WTC11 (cell line): ENCODE data around the gene KIRREL3. TPM values are rescaled to one million over a fixed set of nuclear protein-coding genes. Genes with fewer than 3 reads are reported as not detected.

Experiments
- ATAC-seq: fragments of 200-7000 bp; cut with Tn5 transposase; 2 replicates; pipeline ENCODE4 v1.10.0; 2021; ENCODE audit warnings: mild to moderate bottlenecking, moderate library complexity
- CTCF ChIA-PET: fragments of 300-600 bp; sonication (Branson Sonifier 250); formaldehyde crosslinking; loops from one replicate; lab custom pipeline; 2021; ENCODE audit warnings: antibody characterized with exemption; lab: Charles Lee
- POLR2A ChIA-PET: fragments of 350-600 bp; sonication (Branson Sonifier 250); formaldehyde crosslinking; loops from one replicate; lab custom pipeline; 2021; ENCODE audit warnings: antibody characterized with exemption; lab: Charles Lee
- DNase-seq: peaks from one replicate; pipeline ENCODE4 v3.0.0; 2021; ENCODE audit warnings: low spot score
- H3K27ac Mint-ChIP-seq: 2 replicates; pipeline ENCODE4 v1.8.0; 2021; ENCODE audit warnings: mixed read lengths
- H3K27me3 Mint-ChIP-seq: 2 replicates; pipeline ENCODE4 v1.8.0; 2021; ENCODE audit warnings: low read depth, mild to moderate bottlenecking, moderate library complexity, mixed read lengths
- H3K36me3 Mint-ChIP-seq: 2 replicates; pipeline ENCODE4 v1.8.0; 2021; ENCODE audit warnings: mixed read lengths
- H3K4me1 Mint-ChIP-seq: 2 replicates; pipeline ENCODE4 v1.8.0; 2022; ENCODE audit warnings: mixed read lengths
- H3K4me3 Mint-ChIP-seq: 2 replicates; pipeline ENCODE4 v1.8.0; 2021; ENCODE audit warnings: mild to moderate bottlenecking, moderate library complexity, mixed read lengths
- H3K9me3 Mint-ChIP-seq: 2 replicates; pipeline ENCODE4 v1.8.0; 2021; ENCODE audit warnings: mixed read lengths
- ATF2 ChIP-seq: sonication (generic); formaldehyde crosslinking; IDR thresholded peaks from 2 replicates; pipeline ENCODE4 v1.8.1; 2022; ENCODE audit warnings: low read depth, missing genetic modification reagents, borderline replicate concordance
- ATF6 ChIP-seq: sonication (generic); formaldehyde crosslinking; IDR thresholded peaks from 2 replicates; pipeline ENCODE4 v1.8.1; 2023; ENCODE audit warnings: mild to moderate bottlenecking, missing genetic modification reagents
- CREM ChIP-seq: sonication (generic); formaldehyde crosslinking; IDR thresholded peaks from 2 replicates; pipeline ENCODE4 v1.8.1; 2022; ENCODE audit warnings: mild to moderate bottlenecking, missing genetic modification reagents, moderate library complexity
- E2F4 ChIP-seq: sonication (generic); formaldehyde crosslinking; IDR thresholded peaks from 2 replicates; pipeline ENCODE4 v1.8.1; 2022; ENCODE audit warnings: low read depth, mild to moderate bottlenecking, moderate library complexity, missing genetic modification reagents, borderline replicate concordance
- GRHL2 ChIP-seq: fragments of 250-450 bp; sonication (Bioruptor Pico); IDR thresholded peaks from 2 replicates; pipeline ENCODE4 v1.8.0; 2022; ENCODE audit warnings: mild to moderate bottlenecking, moderate library complexity; ENCODE audit not compliant: insufficient replicate concordance, severe bottlenecking
- JAZF1 ChIP-seq: fragments of 250-450 bp; sonication (Bioruptor Pico); IDR thresholded peaks from 2 replicates; pipeline ENCODE4 v1.9.0; 2021; ENCODE audit warnings: moderate library complexity, mild to moderate bottlenecking, inconsistent platforms
- MYBL2 ChIP-seq: sonication (generic); formaldehyde crosslinking; IDR thresholded peaks from 2 replicates; pipeline ENCODE4 v1.8.1; 2023; ENCODE audit warnings: mild to moderate bottlenecking, moderate library complexity, missing genetic modification reagents
- NR3C1 ChIP-seq: sonication (generic); formaldehyde crosslinking; conservative IDR thresholded peaks from 2 replicates; pipeline ENCODE4 v1.8.1; 2023; ENCODE audit warnings: low read depth, mild to moderate bottlenecking, missing genetic modification reagents
- PRRX2 ChIP-seq: fragments of 250-450 bp; sonication (Bioruptor Pico); IDR thresholded peaks from 2 replicates; pipeline ENCODE4 v1.8.0; 2021; ENCODE audit warnings: mild to moderate bottlenecking
- USF1 ChIP-seq: sonication (generic); formaldehyde crosslinking; IDR thresholded peaks from 2 replicates; pipeline ENCODE4 v1.8.0; 2022; ENCODE audit warnings: mild to moderate bottlenecking, missing genetic modification reagents
- ZBTB21 ChIP-seq: sonication (generic); formaldehyde crosslinking; IDR thresholded peaks from 2 replicates; pipeline ENCODE4 v1.8.1; 2023; ENCODE audit warnings: mild to moderate bottlenecking, missing genetic modification reagents, borderline replicate concordance
- ZBTB43 ChIP-seq: sonication (generic); formaldehyde crosslinking; IDR thresholded peaks from 2 replicates; pipeline ENCODE4 v1.8.1; 2023; ENCODE audit warnings: mild to moderate bottlenecking, missing genetic modification reagents
- ZNF219 ChIP-seq: sonication (generic); formaldehyde crosslinking; IDR thresholded peaks from 2 replicates; pipeline ENCODE4 v1.8.0; 2023; ENCODE audit warnings: missing genetic modification reagents, mild to moderate bottlenecking, borderline replicate concordance
- ZNF263 ChIP-seq: sonication (generic); formaldehyde crosslinking; IDR thresholded peaks from 2 replicates; pipeline ENCODE4 v1.8.1; 2022; ENCODE audit warnings: low read depth, mild to moderate bottlenecking, moderate library complexity, missing genetic modification reagents
- ZNF317 ChIP-seq: sonication (generic); formaldehyde crosslinking; IDR thresholded peaks from 2 replicates; pipeline ENCODE4 v1.8.1; 2023; ENCODE audit warnings: low read depth, mild to moderate bottlenecking, moderate library complexity, missing genetic modification reagents, borderline replicate concordance
- ZNF396 ChIP-seq: fragments of 250-450 bp; sonication (Bioruptor Pico); IDR thresholded peaks from 2 replicates; pipeline ENCODE4 v1.8.0; 2021; ENCODE audit warnings: mild to moderate bottlenecking, moderate library complexity, borderline replicate concordance
- ZNF416 ChIP-seq: fragments of 250-450 bp; sonication (Bioruptor Pico); IDR thresholded peaks from 2 replicates; pipeline ENCODE4 v1.9.0; 2021; ENCODE audit warnings: mild to moderate bottlenecking, inconsistent platforms
- total RNA-seq: library from RNA; stranded (reverse); gene quantifications from 3 replicates; pipeline ENCODE4 v1.2.3, GENCODE V29; 2021
- TF ChIP-seq, protein P1 (sequence below): fragments of 250-450 bp; sonication (Bioruptor Pico); IDR thresholded peaks from 2 replicates; pipeline ENCODE4 v1.8.0; 2021; ENCODE audit warnings: mild to moderate bottlenecking

The KIRREL3 gene
- total RNA-seq, 1 experiment from 2014 or later = 0.59 TPM

GRCh38 chr11:126719740-126720139 lies 280.8 kb downstream of the KIRREL3 start:
- DNase-seq (no peak), ATAC-seq (no peak)
- peaks cover 8% of the 10 kb centered on the region; the same call in 1 of the 2 replicates for H3K4me1 Mint-ChIP-seq
- no peak for TF ChIP-seq USF1 (CRISPR knock-in tag)
- no peak for TF ChIP-seq E2F4 (CRISPR knock-in tag)
- TF ChIP-seq PRRX2 = no peak
- TF ChIP-seq ZNF263 (CRISPR knock-in tag) = no peak
- no peak for TF ChIP-seq ZNF317
- TF ChIP-seq GRHL2 (CRISPR knock-in tag) = no peak
- no peak for TF ChIP-seq ZNF219 (CRISPR knock-in tag)
- TF ChIP-seq ZBTB43 (CRISPR knock-in tag) = no peak
- TF ChIP-seq NR3C1 (CRISPR knock-in tag) = no peak
- TF ChIP-seq ZNF416 = no peak
- TF ChIP-seq ZNF396 (CRISPR knock-in tag) = no peak
- H3K27me3 Mint-ChIP-seq = 0 out of 2 replicates have a peak, but pooled peaks cover 4% of the 10 kb centered on the region
- no peaks in the 10 kb centered on the region for H3K9me3 Mint-ChIP-seq
- POLR2A ChIA-PET = interaction anchor here (0.6 kb wide), 1 partner anchor 25 kb away, joined by 3 read pairs; no protein-coding TSS in a partner anchor
- H3K27ac Mint-ChIP-seq = no peak overlapping the region
- CTCF ChIA-PET = no interaction called here
- no peaks in the 10 kb centered on the region for H3K36me3 Mint-ChIP-seq
- no peak overlapping the region for H3K4me3 Mint-ChIP-seq

- TF ChIP-seq ATF6 (CRISPR knock-in tag) (no peak), ATF2 (CRISPR knock-in tag) (no peak), CREM (CRISPR knock-in tag) (no peak), JAZF1 (CRISPR knock-in tag) (no peak), MYBL2 (CRISPR knock-in tag) (no peak), ZBTB21 (CRISPR knock-in tag) (no peak)
- TF ChIP-seq, protein P1, sequence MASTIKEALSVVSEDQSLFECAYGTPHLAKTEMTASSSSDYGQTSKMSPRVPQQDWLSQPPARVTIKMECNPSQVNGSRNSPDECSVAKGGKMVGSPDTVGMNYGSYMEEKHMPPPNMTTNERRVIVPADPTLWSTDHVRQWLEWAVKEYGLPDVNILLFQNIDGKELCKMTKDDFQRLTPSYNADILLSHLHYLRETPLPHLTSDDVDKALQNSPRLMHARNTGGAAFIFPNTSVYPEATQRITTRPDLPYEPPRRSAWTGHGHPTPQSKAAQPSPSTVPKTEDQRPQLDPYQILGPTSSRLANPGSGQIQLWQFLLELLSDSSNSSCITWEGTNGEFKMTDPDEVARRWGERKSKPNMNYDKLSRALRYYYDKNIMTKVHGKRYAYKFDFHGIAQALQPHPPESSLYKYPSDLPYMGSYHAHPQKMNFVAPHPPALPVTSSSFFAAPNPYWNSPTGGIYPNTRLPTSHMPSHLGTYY = no peak
- no peak overlapping the region for H3K27ac Mint-ChIP-seq
- no peak overlapping the region for H3K4me3 Mint-ChIP-seq
- peaks cover 21% of the 10 kb centered on the region for H3K4me1 Mint-ChIP-seq
- ChIA-PET POLR2A (no interaction called here), CTCF (interaction anchor here (1.2 to 3.3 kb wide), 3 partner anchors 111 to 277 kb away, joined by 3 to 43 read pairs (median 3); no protein-coding TSS in a partner anchor)
- no peaks in the 10 kb centered on the region for H3K36me3 Mint-ChIP-seq
- ATAC-seq (no peak), DNase-seq (no peak)
- 0 out of 2 replicates have a peak, but pooled peaks cover 4% of the 10 kb centered on the region for H3K27me3 Mint-ChIP-seq
- no peaks in the 10 kb centered on the region for H3K9me3 Mint-ChIP-seq
Measured at GRCh38 chr11:126718276-126718675, 282.3 kb downstream of the KIRREL3 start.
